GM19328 (cell line): ENCODE results near the gene ENPP7.

ENCODE experiments used
- ATAC-seq: cut with Tn5 transposase; IDR thresholded peaks from one replicate; pipeline ENCODE4 v1.9.1; 2021; ENCODE audit warnings: mild to moderate bottlenecking, moderate library complexity; ENCODE audit not compliant: unreplicated experiment

ENPP7 gene

DNA sequence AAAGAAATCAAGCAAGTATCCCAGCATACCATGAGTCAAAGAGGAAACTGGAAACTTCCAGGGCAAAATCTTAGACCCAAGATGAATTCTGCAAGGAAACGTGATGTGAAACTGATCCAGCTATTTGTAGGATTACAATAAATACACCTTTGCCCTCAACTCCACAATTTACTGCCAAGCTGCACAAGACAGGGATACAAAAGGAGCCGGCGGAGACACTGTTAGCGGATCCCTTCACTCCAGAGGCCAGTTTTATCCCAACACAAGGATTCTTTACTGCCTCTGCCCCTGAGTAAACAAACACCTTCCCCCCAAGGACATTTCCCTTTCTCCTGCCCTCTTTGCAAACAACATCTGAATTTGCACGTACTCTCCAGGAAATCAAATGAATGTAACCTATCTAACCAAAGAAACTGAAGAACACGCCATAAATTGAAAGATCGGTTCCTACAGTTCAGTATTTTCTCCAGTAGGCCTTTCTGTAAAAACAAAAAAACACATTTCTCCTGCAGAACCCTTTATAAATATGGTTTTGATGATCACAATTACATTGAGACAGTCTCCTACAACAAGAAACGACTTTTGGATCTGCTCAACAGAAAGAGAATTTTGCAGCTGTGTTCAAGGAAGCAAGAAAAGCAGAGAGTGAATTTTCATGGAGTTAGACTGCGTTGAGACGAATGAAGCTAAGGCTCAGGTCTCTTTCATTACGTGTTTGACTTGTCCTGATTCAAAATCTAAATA, 45.8 kb downstream of the ENPP7 start:
- ATAC-seq: no peak

DNA sequence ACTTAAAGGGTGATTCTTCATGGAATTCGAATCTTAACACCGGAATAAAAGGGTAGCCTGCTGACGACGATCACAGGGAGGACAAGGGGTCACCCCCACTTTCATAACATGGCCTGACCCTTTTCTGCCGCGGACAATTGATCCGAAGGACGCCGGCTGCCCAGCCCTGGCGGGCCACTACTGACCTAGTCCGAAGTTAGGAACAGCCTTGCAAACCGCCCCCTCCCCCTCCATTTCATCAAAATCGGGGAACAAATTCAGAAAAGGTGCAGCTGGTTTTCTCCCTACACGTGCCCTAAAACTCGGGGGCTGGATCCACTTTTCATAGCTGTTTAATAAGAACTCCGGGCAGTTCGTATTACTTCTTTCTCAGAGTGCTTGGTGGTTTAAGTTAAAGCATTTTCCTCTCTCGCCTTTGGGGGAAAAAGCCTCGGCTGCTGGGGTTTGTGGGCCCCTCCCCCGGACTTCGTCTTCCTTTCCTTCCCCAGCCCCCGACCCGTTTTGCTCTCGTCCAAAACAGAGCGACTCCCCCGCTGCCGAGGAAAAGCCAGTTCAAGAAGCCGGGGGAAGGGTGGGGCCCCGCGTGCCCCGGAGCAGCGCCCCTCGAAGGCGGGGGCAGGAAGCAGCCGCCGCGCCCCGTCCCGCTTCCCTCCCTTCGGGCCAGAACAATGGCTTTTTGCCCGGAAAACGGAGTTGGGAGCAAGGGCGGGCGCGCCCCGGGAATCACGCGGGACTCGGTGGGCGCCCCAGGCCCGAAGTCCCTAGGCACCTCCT, 46.6 kb downstream of the ENPP7 start:
- ATAC-seq: peak; percentile 22

DNA sequence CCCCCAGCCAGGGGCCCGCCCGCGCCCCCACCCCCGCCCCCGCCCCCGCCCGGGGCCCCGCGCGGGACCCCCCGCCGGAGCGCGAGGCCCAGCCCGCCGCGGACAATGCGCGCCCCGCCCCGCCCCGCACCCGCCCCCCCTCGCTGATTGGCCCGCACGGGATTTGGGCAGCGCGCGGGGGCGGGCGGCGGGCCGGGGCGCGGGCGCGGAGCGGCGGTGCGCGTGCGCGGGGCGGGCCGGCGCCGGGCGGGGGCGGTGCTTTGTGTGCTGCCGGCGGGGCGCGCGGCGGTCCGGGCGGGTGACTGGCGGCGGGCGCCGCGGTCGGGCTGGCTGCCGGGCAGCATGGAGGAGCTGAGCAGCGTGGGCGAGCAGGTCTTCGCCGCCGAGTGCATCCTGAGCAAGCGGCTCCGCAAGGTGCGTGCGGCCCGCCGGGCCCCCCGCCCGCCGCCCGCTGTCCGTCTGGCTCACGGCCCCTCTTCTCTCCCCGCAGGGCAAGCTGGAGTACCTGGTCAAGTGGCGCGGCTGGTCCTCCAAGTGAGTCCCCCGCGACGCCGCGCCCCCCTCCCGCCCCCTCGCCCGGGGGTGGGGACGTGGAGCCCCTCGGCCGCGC, 47.3 kb downstream of the ENPP7 start, which contains the start of gene CBX2:
Gene CBX2 (plus strand): TSS at position 255 of the 610 bp plus-strand sequence. CDS start 88 bp downstream, at position 343.
- peak; percentile 58 for ATAC-seq

DNA sequence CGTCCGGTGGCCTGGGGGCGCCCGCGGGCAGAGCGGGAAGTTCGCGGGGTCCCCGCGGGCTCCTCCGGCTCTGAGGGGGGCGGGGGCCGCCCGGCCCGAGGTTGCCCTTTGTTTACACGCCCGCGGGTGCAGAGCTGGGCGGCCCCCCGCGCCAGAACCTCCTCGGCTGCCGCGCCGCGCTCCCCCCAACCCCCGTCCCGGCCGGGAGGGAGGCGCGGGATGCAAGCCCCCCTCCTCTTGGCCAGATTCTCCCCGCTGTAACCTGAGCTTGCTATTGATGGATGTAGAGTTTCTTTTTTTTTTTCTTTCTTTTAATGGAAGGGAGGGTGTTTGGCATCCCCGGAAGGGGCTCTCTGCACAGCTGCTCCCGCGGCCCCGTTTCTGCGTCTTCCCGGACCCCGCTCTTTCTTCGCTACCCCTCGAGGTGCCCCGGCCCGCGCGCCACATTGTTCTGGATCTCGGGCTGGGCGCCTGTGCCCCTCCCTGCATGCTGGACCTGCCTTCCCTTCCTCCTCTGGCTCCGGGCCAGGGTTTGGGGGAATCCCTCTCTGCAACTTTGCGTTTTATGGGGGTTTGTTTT, 47.9 kb downstream of the ENPP7 start:
- ATAC-seq: no peak

DNA sequence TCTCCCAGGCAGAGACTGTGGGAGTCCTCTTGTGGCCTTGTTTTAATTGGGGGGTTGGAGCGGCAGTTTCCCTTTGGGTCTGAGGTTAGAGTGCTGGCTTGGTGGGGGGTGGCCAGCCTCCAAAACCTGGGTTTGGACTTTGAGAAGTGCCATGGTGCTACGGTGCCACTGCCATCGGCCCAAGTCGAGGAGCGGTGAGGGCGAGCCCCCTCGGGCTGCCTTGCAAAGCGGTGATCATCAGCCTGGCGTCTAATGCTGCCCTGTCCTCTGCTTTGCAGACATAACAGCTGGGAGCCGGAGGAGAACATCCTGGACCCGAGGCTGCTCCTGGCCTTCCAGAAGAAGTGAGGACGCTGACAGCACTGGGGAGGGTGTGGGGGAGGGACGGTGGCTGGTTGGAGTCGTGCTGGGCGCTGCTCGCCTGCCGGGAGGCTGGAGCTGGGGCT, 48.4 kb downstream of the ENPP7 start:
- ATAC-seq: no peak

DNA sequence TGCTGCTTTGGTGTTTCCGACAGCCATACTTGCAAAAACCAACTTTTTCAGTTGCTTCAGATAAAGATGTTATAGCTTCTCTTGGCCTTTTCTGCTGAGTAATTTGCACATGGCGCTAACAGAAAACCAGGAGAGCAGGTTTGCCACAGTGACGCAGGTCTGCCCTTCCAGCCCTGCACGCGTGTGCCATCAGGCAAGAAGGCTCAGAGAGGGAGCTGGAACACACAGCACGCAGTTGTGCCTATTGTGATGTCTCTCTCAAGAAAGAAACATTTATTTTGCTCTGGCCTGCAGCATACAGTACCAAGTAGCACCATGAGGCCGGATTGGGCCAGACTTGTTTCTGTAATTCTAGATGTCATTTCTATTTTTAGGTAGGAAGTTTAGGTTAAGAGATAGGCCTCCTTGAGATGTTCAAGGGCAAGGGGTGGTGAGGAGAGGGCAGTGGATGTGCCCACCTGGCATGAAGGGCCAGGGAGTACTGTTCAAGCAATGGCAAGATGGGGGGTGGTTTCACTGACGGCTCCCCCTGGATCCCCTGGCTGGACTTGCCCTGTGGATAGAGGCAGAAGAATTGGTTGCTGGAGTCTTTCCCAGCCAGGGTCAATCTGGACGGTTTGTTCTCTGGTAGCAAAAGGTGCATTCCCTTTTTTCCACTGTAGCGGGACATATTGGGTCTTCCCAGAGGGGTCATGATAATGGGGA, 49.1 kb downstream of the ENPP7 start:
- no peak for ATAC-seq

DNA sequence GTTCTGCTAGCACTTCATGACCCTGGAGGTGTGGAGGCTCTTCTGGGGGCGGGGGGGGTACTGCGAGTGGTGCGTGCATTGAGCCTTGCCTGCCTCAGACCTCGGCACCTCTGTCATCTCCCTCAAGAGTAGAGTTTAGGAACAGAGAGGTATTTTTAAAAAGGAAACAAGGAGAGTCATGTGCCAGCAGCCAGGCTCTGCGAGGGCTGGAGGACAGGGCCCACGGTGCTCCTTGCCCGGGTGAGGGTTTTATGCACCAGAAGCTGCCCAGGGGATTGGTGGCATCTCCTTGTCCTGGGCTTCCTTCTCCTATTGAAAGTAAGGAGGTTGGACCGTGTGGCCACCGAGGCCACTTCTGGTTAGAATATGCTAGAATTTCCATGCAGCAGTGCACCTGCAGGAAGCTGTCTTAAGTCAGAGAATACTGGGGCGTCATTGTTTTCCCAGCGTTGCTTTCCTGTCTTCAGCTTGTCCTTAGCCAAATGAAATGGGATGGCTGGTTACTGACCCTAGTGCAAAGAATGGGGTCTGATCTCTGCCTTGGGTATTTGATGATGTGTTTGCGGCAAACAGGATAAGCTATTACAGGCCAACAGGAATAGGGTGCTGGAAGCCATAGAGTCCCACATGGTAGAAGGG, 50.4 kb downstream of the ENPP7 start:
- ATAC-seq: no peak

DNA sequence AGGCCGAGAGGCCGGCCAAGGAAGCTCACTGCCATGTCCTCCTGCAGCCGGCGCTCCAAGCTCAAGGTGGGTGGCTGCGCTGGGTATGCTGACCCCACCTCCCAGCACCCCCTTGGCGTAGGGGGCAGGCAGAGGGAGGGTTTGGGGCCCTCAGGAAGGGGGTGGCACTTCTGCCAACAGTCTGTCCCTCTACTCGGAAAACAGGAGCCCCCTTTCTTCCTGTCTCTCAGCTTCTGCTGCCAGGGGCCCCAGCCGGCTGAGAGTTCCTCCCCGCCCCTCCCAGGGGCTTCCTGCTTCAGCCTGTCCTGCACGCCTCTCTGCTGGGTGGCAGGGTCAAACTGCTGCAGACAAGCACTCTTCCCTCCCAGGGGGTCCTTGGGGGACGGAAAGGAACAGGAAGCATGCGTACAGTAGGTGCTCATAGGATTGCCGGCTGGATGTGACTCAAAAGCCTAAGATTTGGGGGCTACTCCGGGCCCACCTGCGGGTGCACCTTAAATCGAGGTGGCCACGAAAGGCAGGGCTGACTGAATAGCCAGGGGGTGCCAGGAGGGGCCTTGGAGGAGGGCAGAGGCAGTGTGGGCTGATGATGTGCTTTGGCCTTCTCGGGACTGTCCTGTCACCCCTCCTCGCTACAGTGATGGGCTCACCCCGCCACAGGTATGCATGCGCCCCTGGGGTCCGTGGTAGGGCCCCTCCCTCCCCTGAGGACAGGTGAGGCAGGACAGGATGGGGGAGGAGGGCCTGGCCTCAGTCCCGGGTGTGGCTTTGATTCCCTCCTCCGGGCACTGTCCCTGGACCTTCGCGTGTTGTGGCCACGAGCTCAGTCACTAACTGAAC, 51.2 kb downstream of the ENPP7 start:
- ATAC-seq: no peak

DNA sequence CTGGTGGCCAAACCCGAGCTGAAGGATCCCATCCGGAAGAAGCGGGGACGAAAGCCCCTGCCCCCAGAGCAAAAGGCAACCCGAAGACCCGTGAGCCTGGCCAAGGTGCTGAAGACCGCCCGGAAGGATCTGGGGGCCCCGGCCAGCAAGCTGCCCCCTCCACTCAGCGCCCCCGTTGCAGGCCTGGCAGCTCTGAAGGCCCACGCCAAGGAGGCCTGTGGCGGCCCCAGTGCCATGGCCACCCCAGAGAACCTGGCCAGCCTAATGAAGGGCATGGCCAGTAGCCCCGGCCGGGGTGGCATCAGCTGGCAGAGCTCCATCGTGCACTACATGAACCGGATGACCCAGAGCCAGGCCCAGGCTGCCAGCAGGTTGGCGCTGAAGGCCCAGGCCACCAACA, 53.1 kb downstream of the ENPP7 start:
- no peak for ATAC-seq

DNA sequence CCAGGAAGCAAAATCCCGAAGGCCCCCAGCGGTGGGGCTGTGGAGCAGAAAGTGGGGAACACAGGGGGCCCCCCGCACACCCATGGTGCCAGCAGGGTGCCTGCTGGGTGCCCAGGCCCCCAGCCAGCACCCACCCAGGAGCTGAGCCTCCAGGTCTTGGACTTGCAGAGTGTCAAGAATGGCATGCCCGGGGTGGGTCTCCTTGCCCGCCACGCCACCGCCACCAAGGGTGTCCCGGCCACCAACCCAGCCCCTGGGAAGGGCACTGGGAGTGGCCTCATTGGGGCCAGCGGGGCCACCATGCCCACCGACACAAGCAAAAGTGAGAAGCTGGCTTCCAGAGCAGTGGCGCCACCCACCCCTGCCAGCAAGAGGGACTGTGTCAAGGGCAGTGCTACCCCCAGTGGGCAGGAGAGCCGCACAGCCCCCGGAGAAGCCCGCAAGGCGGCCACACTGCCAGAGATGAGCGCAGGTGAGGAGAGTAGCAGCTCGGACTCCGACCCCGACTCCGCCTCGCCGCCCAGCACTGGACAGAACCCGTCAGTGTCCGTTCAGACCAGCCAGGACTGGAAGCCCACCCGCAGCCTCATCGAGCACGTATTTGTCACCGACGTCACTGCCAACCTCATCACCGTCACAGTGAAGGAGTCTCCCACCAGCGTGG, 53.7 kb downstream of the ENPP7 start:
- no peak for ATAC-seq

DNA sequence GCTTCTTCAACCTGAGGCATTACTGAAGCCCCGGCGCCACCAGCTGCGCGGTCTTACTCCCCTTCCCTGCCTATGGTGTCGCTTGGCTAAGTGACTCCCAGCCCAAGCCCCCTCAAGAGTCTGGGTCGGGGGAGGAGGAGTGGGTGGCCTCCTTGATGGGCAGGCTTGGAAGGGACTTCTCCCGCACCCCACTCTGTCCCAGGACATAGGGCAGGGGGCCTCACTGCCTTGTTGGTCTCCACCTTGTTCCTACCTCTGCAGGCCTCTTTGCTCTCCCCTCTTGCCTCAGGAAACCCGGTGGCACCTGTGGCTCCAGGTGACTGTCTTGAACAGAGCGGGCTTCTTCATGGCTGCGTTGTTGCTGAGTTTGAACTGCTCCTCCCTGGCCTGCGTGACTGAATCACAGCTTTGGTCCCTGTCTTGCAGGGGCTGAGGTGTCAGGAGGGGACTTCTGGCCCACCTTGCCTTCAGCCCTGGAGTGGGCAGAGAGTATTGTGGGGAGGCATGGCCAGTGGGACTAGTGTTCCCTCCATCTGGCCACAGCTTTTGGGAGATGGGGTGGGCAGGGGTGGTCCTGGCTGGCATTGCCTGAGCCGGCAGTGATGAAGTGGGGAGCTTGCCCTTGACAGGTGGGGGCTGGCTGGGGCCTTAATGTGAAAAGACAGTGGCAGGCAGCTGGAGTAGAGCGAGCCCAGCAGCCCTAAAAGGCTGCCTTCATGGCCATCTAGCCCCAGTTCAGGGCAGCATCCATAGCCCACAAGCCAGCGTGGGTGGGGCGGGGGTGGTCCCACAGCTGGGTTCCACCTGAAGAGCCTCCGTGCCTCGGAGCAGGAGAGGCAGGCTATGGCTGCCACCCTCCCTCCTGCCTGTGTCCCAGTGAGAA, 54.5 kb downstream of the ENPP7 start:
- no peak for ATAC-seq

DNA sequence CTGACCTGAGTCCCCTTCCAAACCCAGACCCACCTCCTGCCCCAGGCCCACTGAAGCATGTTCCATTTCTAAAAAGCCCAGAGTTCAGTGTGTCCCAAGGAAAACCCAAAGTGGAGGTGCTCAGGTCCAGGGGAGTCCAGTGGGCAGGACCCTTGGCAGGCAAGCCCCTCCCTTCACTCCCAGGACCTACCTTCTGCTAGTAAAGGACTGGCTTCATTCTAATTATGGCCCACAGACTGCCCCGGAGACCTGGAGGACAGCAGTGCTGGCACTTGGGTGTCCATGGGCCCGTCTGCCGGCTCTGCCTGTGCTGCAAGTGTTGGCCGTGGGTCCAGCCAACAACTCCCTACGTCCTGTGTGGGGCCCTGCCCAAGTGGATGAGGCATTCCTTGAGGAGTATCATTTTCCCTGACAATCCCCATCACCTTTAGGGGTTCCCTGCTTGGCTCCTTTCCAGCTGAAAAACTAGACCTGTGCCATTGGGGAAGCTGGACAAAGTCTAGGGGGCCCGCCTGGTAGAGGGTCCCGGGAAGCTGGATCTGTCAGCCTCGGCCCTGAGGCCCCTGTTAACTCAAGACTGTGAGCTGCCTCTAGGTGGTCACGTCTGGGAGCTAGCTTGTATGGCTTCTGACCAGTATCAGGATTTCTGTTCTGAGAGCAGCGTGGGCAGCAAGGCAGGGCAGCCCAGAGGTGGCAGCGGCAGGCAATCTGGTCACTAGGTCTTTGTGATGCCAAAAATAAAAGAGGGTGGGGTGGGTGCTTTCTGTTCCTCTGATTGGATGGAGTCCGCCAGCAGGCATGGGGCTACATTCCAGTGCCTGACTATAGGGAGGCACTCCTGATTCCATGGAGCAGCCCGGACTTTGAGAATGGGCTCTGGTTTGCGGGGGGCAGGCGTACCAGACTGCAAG, 55.4 kb downstream of the ENPP7 start:
- ATAC-seq: no peak

DNA sequence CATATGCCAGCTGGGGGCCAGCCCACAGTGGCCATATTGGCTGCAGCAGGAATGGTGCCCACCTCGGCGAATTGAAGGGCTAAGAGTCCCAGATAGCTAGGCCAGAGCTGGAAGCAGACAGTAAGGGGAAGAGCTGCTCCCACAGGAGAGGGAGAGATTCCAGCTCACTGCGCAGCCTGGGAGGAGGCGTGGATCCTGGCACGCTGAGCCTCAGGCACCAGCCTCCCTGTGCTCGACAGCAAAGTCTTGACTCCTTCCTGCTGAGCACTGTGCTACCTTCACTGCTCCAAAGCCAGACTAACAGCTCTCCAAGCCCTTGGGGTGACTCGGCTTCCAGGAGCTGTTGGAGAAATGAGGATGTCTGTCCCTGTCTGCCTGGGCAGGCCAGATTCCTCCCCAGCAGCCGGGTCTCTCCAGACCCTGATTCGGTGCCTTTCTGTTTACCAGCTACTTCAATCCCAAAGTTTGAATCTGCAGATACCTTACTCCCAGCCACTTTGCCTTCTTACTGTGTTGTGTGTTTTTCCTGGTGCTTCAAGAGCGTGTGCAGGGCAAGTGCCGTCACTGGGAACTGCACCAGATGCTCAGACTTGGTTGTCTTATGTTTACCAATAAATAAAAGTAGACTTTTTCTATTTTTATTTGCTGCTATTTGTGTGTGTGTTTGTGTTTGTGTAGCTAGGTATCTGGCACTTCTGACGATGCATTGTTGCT, 56.3 kb downstream of the ENPP7 start:
- ATAC-seq: no peak

DNA sequence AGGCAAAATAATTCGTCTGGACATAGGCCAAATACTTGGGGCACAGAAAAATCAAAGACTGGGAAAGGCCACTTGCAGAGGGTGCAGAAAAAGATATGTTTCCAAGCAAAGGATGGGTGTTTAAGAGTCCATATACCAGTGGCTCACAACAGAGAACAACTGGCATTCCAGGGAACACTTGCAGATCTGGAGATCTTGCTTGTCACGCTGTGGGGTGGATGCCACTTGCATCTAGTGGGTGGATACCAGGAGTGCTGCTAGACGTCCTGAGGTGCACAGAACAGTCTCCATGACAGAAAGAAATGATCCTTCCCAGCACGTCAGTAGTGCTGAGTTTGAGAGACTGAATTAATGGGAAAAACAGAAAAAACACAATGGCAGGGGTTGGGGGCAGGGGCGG, 57.7 kb downstream of the ENPP7 start:
- ATAC-seq: no peak

DNA sequence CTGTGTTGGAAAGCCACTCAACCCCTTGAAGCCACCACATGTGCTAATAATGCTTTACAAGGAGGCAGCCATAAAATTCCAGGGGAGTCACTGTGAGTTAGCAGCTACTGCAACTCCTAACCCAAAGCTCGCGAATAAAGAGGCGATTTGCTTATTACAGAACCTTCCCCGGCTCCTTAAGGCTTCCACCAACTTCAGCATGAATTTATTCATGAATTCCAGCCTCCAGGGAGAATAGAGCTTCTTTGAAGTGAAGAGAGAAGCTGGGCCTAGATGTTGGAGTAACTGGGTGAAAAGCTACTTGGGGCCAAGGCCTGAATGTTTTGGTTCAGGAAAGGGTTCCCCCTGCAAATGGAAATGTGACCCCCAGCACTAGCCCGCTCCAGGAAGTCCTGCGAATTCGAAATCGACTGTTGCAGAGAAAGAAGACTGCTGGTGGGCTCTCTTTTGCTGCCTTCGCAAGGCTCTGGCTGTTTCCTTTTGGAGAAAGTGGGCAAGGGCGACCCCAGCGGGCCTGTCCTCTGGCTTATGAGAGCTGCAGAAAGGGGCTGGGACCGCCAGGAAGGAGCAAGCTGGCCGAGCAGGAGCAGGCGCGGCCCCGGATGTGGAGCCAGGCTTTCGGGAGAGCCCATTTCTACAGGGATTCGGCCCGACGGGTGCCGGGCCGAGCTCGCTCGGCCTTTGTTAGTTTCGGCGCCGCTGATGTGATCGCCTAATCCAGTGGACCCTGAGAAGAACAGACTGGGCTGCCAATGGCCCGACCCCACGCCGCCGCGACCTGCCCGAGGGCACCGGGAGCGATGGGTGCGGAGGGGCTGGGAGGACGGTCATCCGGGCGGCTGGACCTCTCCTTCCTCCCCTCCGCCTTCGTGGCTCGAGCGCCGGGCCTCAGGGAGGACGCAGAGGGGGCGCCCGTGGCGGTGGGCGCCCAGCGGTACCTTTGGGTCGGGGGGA, 58.5 kb downstream of the ENPP7 start:
- ATAC-seq: no peak
